H9 (cell line): ENCODE measurements around the gene MNS1. TPM values are rescaled to one million over a fixed set of nuclear protein-coding genes. Genes with fewer than 3 reads are reported as not detected.

Experiments
- DNase-seq: peaks from one replicate; pipeline ENCODE4 v3.0.0-alpha.2; 2017
- H2AFZ ChIP-seq: one replicate; pipeline ENCODE4 v1.6.1; 2013; ENCODE audit warnings: mild to moderate bottlenecking, low read length, control low read depth, moderate library complexity
- H2AK5ac ChIP-seq: 2 replicates; pipeline ENCODE4 v1.6.1; 2013; ENCODE audit warnings: low read length, control low read depth, mixed read lengths; ENCODE audit not compliant: insufficient read length
- H2BK120ac ChIP-seq: one replicate; pipeline ENCODE4 v1.6.1; 2013; ENCODE audit warnings: low read depth, mild to moderate bottlenecking, low read length, control low read depth, inconsistent platforms; ENCODE audit not compliant: poor library complexity, severe bottlenecking
- H2BK12ac ChIP-seq: 2 replicates; pipeline ENCODE4 v1.6.1; 2013; ENCODE audit warnings: low read length, control low read depth, mixed read lengths, low read depth; ENCODE audit not compliant: insufficient read length
- H2BK15ac ChIP-seq: 2 replicates; pipeline ENCODE4 v1.6.1; 2013; ENCODE audit warnings: low read depth, low read length, control low read depth
- H2BK20ac ChIP-seq: one replicate; pipeline ENCODE4 v1.6.1; 2013; ENCODE audit warnings: low read depth, mild to moderate bottlenecking, low read length, control low read depth, inconsistent platforms; ENCODE audit not compliant: poor library complexity, severe bottlenecking
- H2BK5ac ChIP-seq: 2 replicates; pipeline ENCODE4 v1.6.1; 2013; ENCODE audit warnings: low read length, control low read depth, mixed read lengths; ENCODE audit not compliant: insufficient read length
- H3K14ac ChIP-seq: 2 replicates; pipeline ENCODE4 v1.6.1; 2013; ENCODE audit warnings: low read length, control low read depth; ENCODE audit not compliant: insufficient read depth
- H3K18ac ChIP-seq: 2 replicates; pipeline ENCODE4 v1.6.1; 2013; ENCODE audit warnings: low read depth, mild to moderate bottlenecking, mixed read lengths, low read length, control low read depth; ENCODE audit not compliant: insufficient read length
- H3K23ac ChIP-seq: 2 replicates; pipeline ENCODE4 v1.6.1; 2013; ENCODE audit warnings: low read length, control low read depth, mixed read lengths, low read depth; ENCODE audit not compliant: insufficient read length
- H3K23me2 ChIP-seq: 2 replicates; pipeline ENCODE4 v1.6.1; 2013; ENCODE audit warnings: low read depth, mild to moderate bottlenecking, mixed read lengths, low read length, control low read depth; ENCODE audit not compliant: insufficient read length, poor library complexity, severe bottlenecking
- H3K27ac ChIP-seq: 2 replicates; pipeline ENCODE4 v1.5.1; 2013; ENCODE audit warnings: low read length, control low read depth, mixed read lengths, low read depth; ENCODE audit not compliant: insufficient read length
- H3K27me3 ChIP-seq: 2 replicates; pipeline ENCODE4 v1.6.1; 2013; ENCODE audit warnings: low read length, control low read depth, inconsistent platforms; ENCODE audit not compliant: insufficient read depth
- H3K4ac ChIP-seq: 2 replicates; pipeline ENCODE4 v1.6.1; 2013; ENCODE audit warnings: low read depth, mild to moderate bottlenecking, control low read depth, inconsistent platforms, low read length, moderate library complexity
- H3K4me1 ChIP-seq: 2 replicates; pipeline ENCODE4 v1.6.1; 2013; ENCODE audit warnings: low read length, control low read depth, inconsistent platforms; ENCODE audit not compliant: insufficient read depth
- H3K4me2 ChIP-seq: 2 replicates; pipeline ENCODE4 v1.6.1; 2013; ENCODE audit warnings: low read length, control low read depth, mixed read lengths; ENCODE audit not compliant: insufficient read length, insufficient read depth
- H3K56ac ChIP-seq: 2 replicates; pipeline ENCODE4 v1.6.1; 2013; ENCODE audit warnings: low read depth, mild to moderate bottlenecking, mixed read lengths, low read length, control low read depth; ENCODE audit not compliant: insufficient read length
- H3K79me1 ChIP-seq: 2 replicates; pipeline ENCODE4 v1.6.1; 2013; ENCODE audit warnings: low read depth, mild to moderate bottlenecking, moderate library complexity, low read length, control low read depth, inconsistent platforms; ENCODE audit not compliant: insufficient read depth, poor library complexity, severe bottlenecking
- H3K79me2 ChIP-seq: 2 replicates; pipeline ENCODE4 v1.6.1; 2013; ENCODE audit warnings: low read length, control low read depth, inconsistent platforms; ENCODE audit not compliant: insufficient read depth
- H3K9ac ChIP-seq: 2 replicates; pipeline ENCODE4 v1.6.1; 2013; ENCODE audit warnings: low read length, control low read depth, mixed read lengths; ENCODE audit not compliant: insufficient read length; ENCODE audit errors: extremely low read depth
- H3K9me3 ChIP-seq: one replicate; pipeline ENCODE4 v1.6.1; 2013; ENCODE audit warnings: low read depth, low read length, inconsistent platforms; ENCODE audit not compliant: control insufficient read depth
- H3T11ph ChIP-seq: one replicate; pipeline ENCODE4 v1.6.1; 2013; ENCODE audit warnings: mild to moderate bottlenecking, low read length, control low read depth, inconsistent platforms
- H4K20me1 ChIP-seq: one replicate; pipeline ENCODE4 v1.6.1; 2013; ENCODE audit not compliant: control insufficient read depth, insufficient read length, insufficient read depth
- H4K5ac ChIP-seq: 2 replicates; pipeline ENCODE4 v1.6.1; 2013; ENCODE audit warnings: low read depth, mild to moderate bottlenecking, mixed read lengths, low read length, control low read depth; ENCODE audit not compliant: insufficient read length
- H4K8ac ChIP-seq: replicated peaks from 2 replicates; pipeline ENCODE4 v1.6.1; 2013; ENCODE audit warnings: low read length, control low read depth, mixed read lengths, low read depth; ENCODE audit not compliant: insufficient read length
- H4K91ac ChIP-seq: 2 replicates; pipeline ENCODE4 v1.6.1; 2013; ENCODE audit warnings: low read depth, mild to moderate bottlenecking, moderate library complexity, mixed read lengths, low read length, control low read depth; ENCODE audit not compliant: insufficient read length
- H3K27ac Mint-ChIP-seq, 3 experiments: 2 replicates in 2 of 3; 3 replicates in 1 of 3; pipeline ENCODE4 v1.8.0; 2020 to 2021; ENCODE audit warnings: mixed read lengths in 3 of 3, mild to moderate bottlenecking in 1 of 3, moderate library complexity in 1 of 3
- H3K27me3 Mint-ChIP-seq: 2 replicates; pipeline ENCODE4 v1.8.0; 2021; ENCODE audit warnings: low read depth, mild to moderate bottlenecking, moderate library complexity, mixed read lengths
- H3K36me3 Mint-ChIP-seq, 3 experiments: 2 replicates in 2 of 3; 3 replicates in 1 of 3; pipeline ENCODE4 v1.8.0; 2020 to 2021; ENCODE audit warnings: low read depth in 3 of 3, mixed read lengths in 3 of 3; ENCODE audit not compliant: insufficient read depth in 1 of 3
- H3K4me1 Mint-ChIP-seq, 2 experiments: 2 replicates each; pipeline ENCODE4 v1.8.0; 2020; ENCODE audit warnings: mixed read lengths in 2 of 2
- H3K4me3 Mint-ChIP-seq, 2 experiments: 2 replicates in 1 of 2; 3 replicates in 1 of 2; pipeline ENCODE4 v1.8.0; 2020 to 2021; ENCODE audit warnings: mild to moderate bottlenecking in 2 of 2, mixed read lengths in 2 of 2, moderate library complexity in 1 of 2
- H3K9me3 Mint-ChIP-seq, 2 experiments: 2 replicates in 1 of 2; 3 replicates in 1 of 2; pipeline ENCODE4 v1.8.0; 2020; ENCODE audit warnings: mild to moderate bottlenecking in 2 of 2, mixed read lengths in 2 of 2, moderate library complexity in 1 of 2
- WGBS: extraction: QIAGEN DNeasy Blood & Tissue Kit; methylation state at CpG from one replicate; pipeline ENCODE4 v1.1.7; 2013; ENCODE audit warnings: missing lambda C conversion rate, low lambda C conversion rate, mixed read lengths; ENCODE audit not compliant: insufficient read length; ENCODE audit errors: extremely low coverage; 5-methylcytosine and 5-hydroxymethylcytosine counted together
- total RNA-seq: library from RNA; stranded (reverse); gene quantifications from 2 replicates; pipeline ENCODE4 v1.2.1, GENCODE V29; 2021
- TF ChIP-seq, protein P1 (sequence below): fragments of 200-600 bp; sonication (generic); conservative IDR thresholded peaks from 3 replicates; pipeline ENCODE4 v1.8.0; 2021; ENCODE audit warnings: antibody characterized with exemption, mild to moderate bottlenecking

The MNS1 gene
- total RNA-seq, 1 experiment from 2014 or later, result 4.2 TPM

DNA sequence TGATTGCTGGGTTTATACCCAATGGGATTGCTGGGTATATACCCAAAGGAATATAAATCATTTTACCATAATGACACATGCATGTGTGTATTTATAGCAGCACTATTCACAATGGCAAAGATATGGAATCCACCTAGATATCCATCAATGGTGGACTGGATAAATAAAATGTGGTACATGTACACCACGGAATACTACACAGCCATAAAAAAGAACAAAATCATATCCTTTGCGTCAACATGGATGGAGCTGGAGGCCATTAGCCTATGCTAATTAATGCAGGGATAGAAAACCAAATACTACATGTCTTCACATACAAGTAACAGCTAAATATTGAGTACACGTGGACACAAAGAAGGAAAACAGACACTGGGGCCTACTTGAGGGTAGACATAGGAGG, 22.6 kb downstream of the MNS1 start:
- no peaks in the 10 kb centered on the region for H3K79me1 ChIP-seq
- H3K9me3 ChIP-seq, result no peaks in the 10 kb centered on the region
- no peak for DNase-seq
- no peak overlapping the region for H2BK5ac ChIP-seq
- H3K4me1 Mint-ChIP-seq, result no peaks in the 10 kb centered on the region
- no peak overlapping the region for H2BK12ac ChIP-seq
- TF ChIP-seq, protein P1, sequence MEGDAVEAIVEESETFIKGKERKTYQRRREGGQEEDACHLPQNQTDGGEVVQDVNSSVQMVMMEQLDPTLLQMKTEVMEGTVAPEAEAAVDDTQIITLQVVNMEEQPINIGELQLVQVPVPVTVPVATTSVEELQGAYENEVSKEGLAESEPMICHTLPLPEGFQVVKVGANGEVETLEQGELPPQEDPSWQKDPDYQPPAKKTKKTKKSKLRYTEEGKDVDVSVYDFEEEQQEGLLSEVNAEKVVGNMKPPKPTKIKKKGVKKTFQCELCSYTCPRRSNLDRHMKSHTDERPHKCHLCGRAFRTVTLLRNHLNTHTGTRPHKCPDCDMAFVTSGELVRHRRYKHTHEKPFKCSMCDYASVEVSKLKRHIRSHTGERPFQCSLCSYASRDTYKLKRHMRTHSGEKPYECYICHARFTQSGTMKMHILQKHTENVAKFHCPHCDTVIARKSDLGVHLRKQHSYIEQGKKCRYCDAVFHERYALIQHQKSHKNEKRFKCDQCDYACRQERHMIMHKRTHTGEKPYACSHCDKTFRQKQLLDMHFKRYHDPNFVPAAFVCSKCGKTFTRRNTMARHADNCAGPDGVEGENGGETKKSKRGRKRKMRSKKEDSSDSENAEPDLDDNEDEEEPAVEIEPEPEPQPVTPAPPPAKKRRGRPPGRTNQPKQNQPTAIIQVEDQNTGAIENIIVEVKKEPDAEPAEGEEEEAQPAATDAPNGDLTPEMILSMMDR, result no peak
- H3K4me3 Mint-ChIP-seq, result no peak overlapping the region
- H3K9ac ChIP-seq, result no peak overlapping the region
- no peak overlapping the region for H3K4ac ChIP-seq
- no peaks in the 10 kb centered on the region for H3K4me1 ChIP-seq
- no peaks in the 10 kb centered on the region for H3K27me3 ChIP-seq
- H4K8ac ChIP-seq, result no peak overlapping the region
- no peak overlapping the region for H3K23ac ChIP-seq
- no peak overlapping the region for H2AFZ ChIP-seq
- no peaks in the 10 kb centered on the region; the same call in 1 of the 2 replicates for H3K27me3 Mint-ChIP-seq
- H4K20me1 ChIP-seq, result no peaks in the 10 kb centered on the region
- H3K36me3 Mint-ChIP-seq, result peaks cover 7 to 45% (median 41%) of the 10 kb centered on the region in 3 experiments; a peak in 6 of 7 replicates
- no peak overlapping the region for H4K5ac ChIP-seq
- H3T11ph ChIP-seq, result no peak overlapping the region
- no peak overlapping the region for H3K4me2 ChIP-seq
- no peak overlapping the region for H4K91ac ChIP-seq
- no peaks in the 10 kb centered on the region for H3K79me2 ChIP-seq
- H2BK20ac ChIP-seq, result no peak overlapping the region
- H3K56ac ChIP-seq, result no peak overlapping the region
- peaks cover 13 to 28% of the 10 kb centered on the region in 2 experiments for H3K9me3 Mint-ChIP-seq
- H2AK5ac ChIP-seq, result no peak overlapping the region
- no peaks in the 10 kb centered on the region for H3K23me2 ChIP-seq
- no peak overlapping the region for H2BK120ac ChIP-seq
- no peak overlapping the region for H3K27ac ChIP-seq
- H3K18ac ChIP-seq, result no peak overlapping the region
- H2BK15ac ChIP-seq, result no peak overlapping the region
- no peak overlapping the region for H3K14ac ChIP-seq
- no peak overlapping the region for H3K27ac Mint-ChIP-seq
- WGBS, result no CpG with 5 or more reads among the region's 3 CpGs
